H1 (cell line): Measurements from ENCODE around the gene ZFYVE27.

Experiments used
- CHD2 ChIP-seq: IDR thresholded peaks from 2 replicates; pipeline ENCODE4 v1.6.1; 2012; ENCODE audit warnings: low read length, improper control_type of control experiment
- CREB1 ChIP-seq: IDR thresholded peaks from 2 replicates; pipeline ENCODE4 v1.6.1; 2012; ENCODE audit warnings: inconsistent platforms
- KDM5A ChIP-seq: fragments of 200-600 bp; IDR thresholded peaks from 2 replicates; pipeline ENCODE4 v1.7.1; 2012; ENCODE audit warnings: mild to moderate bottlenecking, low read length, inconsistent platforms, mixed read lengths
- POLR2A ChIP-seq, 2 experiments: IDR thresholded peaks; 1 replicate in 1 of 2; 2 replicates in 1 of 2; pipeline ENCODE4 v1.6.1; 2011; ENCODE audit warnings: low read depth in 2 of 2, low read length in 2 of 2, mild to moderate bottlenecking in 2 of 2; ENCODE audit errors: control extremely low read depth in 1 of 2
- POLR2AphosphoS5 ChIP-seq: IDR thresholded peaks from 2 replicates; pipeline ENCODE4 v1.6.1; 2011; ENCODE audit warnings: low read depth, low read length
- SP1 ChIP-seq: IDR thresholded peaks from 2 replicates; pipeline ENCODE4 v1.6.1; 2011; ENCODE audit warnings: low read depth, low read length
- TAF1 ChIP-seq: IDR thresholded peaks from 2 replicates; pipeline ENCODE4 v1.6.1; 2011; ENCODE audit warnings: mild to moderate bottlenecking, low read depth, low read length
- USF2 ChIP-seq: IDR thresholded peaks from 2 replicates; pipeline ENCODE4 v1.6.1; 2011; ENCODE audit warnings: low read length, improper control_type of control experiment
- TF ChIP-seq, protein P1 (sequence below), 3 experiments: IDR thresholded peaks; 1 replicate in 2 of 3; 2 replicates in 1 of 3; pipeline versions ENCODE4 v1.5.1 to v1.6.1; 2011; ENCODE audit warnings: low read length in 3 of 3, mild to moderate bottlenecking in 3 of 3, inconsistent platforms in 2 of 3, low read depth in 1 of 3, moderate library complexity in 1 of 3; ENCODE audit not compliant: insufficient read depth in 1 of 3; ENCODE audit errors: control extremely low read depth in 1 of 3

- TF ChIP-seq, protein P1, sequence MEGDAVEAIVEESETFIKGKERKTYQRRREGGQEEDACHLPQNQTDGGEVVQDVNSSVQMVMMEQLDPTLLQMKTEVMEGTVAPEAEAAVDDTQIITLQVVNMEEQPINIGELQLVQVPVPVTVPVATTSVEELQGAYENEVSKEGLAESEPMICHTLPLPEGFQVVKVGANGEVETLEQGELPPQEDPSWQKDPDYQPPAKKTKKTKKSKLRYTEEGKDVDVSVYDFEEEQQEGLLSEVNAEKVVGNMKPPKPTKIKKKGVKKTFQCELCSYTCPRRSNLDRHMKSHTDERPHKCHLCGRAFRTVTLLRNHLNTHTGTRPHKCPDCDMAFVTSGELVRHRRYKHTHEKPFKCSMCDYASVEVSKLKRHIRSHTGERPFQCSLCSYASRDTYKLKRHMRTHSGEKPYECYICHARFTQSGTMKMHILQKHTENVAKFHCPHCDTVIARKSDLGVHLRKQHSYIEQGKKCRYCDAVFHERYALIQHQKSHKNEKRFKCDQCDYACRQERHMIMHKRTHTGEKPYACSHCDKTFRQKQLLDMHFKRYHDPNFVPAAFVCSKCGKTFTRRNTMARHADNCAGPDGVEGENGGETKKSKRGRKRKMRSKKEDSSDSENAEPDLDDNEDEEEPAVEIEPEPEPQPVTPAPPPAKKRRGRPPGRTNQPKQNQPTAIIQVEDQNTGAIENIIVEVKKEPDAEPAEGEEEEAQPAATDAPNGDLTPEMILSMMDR (IDR thresholded peaks at IDR 0.05; ENCODE audit: control extremely low read depth in 1 of 3, insufficient read depth in 1 of 3, low read depth in 1 of 3, low read length in 3 of 3), result no peak
- TF ChIP-seq USF2, result no peak
- TF ChIP-seq SP1, result no peak
- TF ChIP-seq POLR2A (IDR thresholded peaks at IDR 0.05; ENCODE audit: control extremely low read depth in 1 of 2, low read depth in 2 of 2, low read length in 2 of 2), result no peak
- TF ChIP-seq CHD2, result no peak
- no peak for TF ChIP-seq POLR2AphosphoS5
- TF ChIP-seq KDM5A, result no peak
- no peak for TF ChIP-seq CREB1
- TF ChIP-seq TAF1, result no peak
Measured at GRCh38 chr10:97766996-97767924, 30.3 kb downstream of the ZFYVE27 start.
